Bladder microvascular endothelial cell (primary cell): ENCODE results near the gene CLDN25. TPM values are rescaled to one million over a fixed set of nuclear protein-coding genes. Genes with fewer than 3 reads are reported as not detected.

Source experiments
- total RNA-seq: library from RNA; depleted of rRNA; stranded (reverse); fragments of >200 nt; gene quantifications from 2 replicates; pipeline ENCODE4 v1.2.3, GENCODE V29; 2014

Gene CLDN25
- not detected in 2 replicates for total RNA-seq

DNA sequence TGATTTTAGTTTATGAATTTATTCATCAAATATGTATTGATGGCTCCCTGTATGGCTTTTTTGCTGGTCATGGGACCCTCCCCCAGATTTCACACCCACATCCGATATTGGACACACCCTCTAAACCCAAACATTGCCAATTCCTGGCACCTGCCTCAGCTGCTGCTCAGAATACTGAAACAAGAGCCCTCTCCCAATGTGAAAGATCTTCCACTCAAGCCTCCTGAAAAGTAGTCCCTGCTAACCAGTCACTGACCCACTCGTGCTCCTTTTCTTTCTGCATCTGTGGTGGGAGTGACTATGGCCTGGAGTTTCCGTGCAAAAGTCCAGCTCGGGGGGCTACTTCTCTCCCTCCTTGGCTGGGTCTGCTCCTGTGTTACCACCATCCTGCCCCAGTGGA lies at the start of gene CLDN25:
CLDN25 (plus strand) TSS at position 301 of the 400 bp plus-strand sequence; CDS start at position 301, 0 bp downstream.

DNA sequence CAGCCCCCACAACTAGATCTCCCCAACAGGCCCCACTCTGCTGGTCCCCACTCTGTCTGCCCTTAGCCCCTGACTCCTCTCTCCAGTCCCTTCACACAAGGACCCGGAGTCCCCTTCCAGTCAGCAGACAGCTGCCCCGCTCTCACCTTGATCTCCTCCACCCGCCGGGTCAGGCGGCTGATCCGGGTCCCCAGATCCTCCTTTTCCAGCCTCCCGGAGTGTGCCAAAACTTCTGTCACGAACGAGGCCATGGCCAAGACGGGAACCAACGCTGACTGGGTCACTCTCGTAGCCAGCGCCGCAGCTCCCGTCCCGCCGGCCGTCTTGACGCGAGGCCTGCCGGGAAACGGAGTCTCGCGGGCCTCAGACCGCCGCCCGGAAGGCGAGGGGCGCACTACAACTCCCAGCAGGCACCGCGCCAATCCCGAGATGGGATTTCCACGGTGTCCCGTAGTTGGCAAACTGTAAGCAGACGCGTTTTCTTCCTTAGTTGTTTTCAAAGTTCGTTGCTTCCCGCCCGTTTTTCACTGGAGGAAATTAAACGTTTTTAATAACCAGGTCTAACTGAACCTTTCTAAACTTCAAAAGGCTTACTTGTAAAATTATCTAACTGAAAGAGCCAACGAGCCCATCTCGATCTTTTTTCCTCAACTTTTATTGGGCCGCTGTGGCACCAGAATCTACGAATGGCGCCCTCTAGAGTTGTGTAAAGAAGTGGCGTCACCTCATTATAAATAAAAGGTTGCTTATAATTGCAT lies 6.0 kb upstream of the CLDN25 start, which contains the start of gene ZW10:
ZW10 (minus strand) TSS at position 277 of the 758 bp plus-strand sequence; CDS start at position 251, 26 bp downstream.

Other genes with a start within 250 kb of the CLDN25 start
- gene TMPRSS5, start 73.5 kb upstream of the CLDN25 start, total RNA-seq = 0.13 and 0.16 TPM in 2 replicates
- 16.4 and 22.8 TPM in 2 replicates for gene ZW10, start 6.1 kb upstream of the CLDN25 start, total RNA-seq
- gene USP28, start 95.8 kb downstream of the CLDN25 start, total RNA-seq = 30.8 and 39.6 TPM in 2 replicates
- gene HTR3B, start 125.0 kb downstream of the CLDN25 start, total RNA-seq = not detected in 2 replicates
- not detected in 2 replicates for gene HTR3A, start 195.3 kb downstream of the CLDN25 start, total RNA-seq